ENCODE data around the gene PDE7B.

Gene PDE7B

DNA sequence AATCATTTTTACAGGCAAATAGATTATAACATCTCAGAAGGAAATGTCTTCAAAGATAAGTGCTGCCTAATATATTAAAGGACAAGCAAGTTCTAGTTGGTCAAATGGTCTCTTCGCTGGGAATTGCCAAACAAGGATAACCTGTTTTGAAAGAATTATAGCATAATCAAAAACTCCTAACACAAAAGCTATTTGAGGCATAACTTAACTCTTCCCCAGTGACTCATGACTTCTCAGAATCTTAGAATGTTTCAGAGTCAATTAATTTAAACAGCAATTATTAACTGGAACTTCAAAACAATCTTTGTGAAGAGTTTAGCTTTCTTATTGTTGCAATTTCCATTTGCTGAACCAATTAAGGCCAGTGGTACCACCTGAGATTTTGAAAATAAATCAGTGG, 272.0 kb downstream of the PDE7B start:
- TF ChIP-seq, protein P1, sequence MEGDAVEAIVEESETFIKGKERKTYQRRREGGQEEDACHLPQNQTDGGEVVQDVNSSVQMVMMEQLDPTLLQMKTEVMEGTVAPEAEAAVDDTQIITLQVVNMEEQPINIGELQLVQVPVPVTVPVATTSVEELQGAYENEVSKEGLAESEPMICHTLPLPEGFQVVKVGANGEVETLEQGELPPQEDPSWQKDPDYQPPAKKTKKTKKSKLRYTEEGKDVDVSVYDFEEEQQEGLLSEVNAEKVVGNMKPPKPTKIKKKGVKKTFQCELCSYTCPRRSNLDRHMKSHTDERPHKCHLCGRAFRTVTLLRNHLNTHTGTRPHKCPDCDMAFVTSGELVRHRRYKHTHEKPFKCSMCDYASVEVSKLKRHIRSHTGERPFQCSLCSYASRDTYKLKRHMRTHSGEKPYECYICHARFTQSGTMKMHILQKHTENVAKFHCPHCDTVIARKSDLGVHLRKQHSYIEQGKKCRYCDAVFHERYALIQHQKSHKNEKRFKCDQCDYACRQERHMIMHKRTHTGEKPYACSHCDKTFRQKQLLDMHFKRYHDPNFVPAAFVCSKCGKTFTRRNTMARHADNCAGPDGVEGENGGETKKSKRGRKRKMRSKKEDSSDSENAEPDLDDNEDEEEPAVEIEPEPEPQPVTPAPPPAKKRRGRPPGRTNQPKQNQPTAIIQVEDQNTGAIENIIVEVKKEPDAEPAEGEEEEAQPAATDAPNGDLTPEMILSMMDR (conservative IDR thresholded peaks at IDR 0.05; ENCODE audit: low read depth, low read length), result no peak
- peak; percentile 53 for DNase-seq (ENCODE audit: low read depth)
- no peak overlapping the region for H3K4me3 ChIP-seq (ENCODE audit: low read depth, low read length)

DNA sequence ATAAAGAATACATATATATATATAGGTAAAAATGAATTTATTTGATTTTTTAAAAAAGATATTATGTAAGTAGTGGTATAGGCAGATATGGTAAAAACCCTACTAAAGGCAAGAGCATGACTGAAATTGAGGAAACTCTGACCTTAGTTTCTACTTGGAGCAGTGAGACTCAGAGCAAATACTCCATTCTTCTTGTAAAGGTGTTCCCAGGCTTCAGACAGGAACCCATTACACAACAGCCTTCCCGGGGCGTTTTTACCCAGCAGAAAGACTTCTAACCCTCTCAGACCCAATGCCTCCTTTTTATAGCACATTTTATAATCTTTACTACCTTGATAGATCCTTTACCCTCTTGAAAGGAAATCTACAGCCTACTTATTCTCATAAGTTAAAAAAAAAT, 274.1 kb downstream of the PDE7B start:
- DNase-seq (ENCODE audit: low read depth), result no peak
- no peak overlapping the region for H3K4me3 ChIP-seq (ENCODE audit: low read depth, low read length)
- TF ChIP-seq, protein P1 (conservative IDR thresholded peaks at IDR 0.05; ENCODE audit: low read depth, low read length), result no peak

DNA sequence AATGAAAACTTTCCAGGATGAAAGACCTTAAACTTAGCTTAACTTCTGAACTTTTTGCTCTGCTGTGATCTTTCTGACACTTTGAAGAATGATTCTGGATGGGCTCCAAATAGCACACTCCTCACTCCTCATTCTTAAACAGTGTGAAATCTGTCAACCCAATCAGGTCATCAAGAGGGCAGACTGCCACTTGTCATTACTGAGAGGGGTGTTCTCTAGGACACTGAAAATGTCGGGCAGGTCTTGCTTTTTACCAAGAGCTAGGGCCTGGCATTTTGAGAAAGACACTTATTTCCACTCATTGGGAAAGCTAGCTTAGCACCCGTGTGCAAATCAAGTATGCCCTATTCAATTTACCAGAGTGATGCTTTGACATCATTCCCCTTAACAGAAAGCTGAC, 276.4 kb downstream of the PDE7B start:
- DNase-seq (ENCODE audit: low read depth), result no peak
- H3K4me3 ChIP-seq (ENCODE audit: low read depth, low read length), result no peak overlapping the region
- TF ChIP-seq, protein P1 (conservative IDR thresholded peaks at IDR 0.05; ENCODE audit: low read depth, low read length), result no peak

DNA sequence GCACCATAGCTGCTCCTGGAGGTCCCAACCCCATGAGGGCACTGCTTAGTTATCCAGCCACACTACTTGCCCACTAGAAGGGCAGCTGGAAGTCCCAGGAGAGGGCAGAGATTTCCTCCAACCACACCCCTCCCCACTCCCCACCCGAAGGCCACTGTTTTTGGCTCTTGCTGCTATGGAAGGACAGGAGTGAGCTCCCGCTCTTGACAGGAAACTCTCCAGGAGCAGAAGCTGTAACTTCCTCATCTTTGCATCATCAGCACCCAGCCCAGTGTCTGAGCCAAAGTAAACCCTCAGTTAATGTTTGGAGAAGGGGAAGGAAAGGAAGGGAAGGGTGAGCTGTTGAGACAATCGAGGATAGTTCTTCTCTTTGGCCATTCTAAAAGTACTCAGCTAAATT, 277.9 kb downstream of the PDE7B start:
- no peak overlapping the region for H3K4me3 ChIP-seq (ENCODE audit: low read depth, low read length)
- TF ChIP-seq, protein P1 (conservative IDR thresholded peaks at IDR 0.05; ENCODE audit: low read depth, low read length), result no peak
- peak; percentile 33 for DNase-seq (ENCODE audit: low read depth)

DNA sequence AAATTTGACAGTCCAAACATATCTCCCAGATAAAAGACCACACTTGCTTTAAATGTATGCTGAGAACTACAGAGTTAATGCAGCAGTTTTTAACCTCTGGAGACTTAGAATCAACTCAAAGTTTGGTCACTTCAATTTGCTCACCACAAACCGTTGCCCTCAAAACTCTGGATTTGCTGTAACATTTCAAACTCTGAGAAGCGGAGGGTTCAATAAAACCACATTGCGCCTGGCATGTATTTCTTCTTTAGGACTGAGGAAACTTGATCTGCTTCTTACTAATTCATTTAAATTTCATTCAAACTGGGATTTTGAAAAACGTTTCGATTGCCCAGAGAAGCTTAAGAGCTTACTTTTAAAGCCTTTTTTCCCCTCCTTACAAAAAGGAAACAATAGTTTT, 282.8 kb downstream of the PDE7B start:
- H3K4me3 ChIP-seq (ENCODE audit: low read depth, low read length), result no peak overlapping the region
- TF ChIP-seq, protein P1 (conservative IDR thresholded peaks at IDR 0.05; ENCODE audit: low read depth, low read length), result no peak
- DNase-seq (ENCODE audit: low read depth), result no peak

DNA sequence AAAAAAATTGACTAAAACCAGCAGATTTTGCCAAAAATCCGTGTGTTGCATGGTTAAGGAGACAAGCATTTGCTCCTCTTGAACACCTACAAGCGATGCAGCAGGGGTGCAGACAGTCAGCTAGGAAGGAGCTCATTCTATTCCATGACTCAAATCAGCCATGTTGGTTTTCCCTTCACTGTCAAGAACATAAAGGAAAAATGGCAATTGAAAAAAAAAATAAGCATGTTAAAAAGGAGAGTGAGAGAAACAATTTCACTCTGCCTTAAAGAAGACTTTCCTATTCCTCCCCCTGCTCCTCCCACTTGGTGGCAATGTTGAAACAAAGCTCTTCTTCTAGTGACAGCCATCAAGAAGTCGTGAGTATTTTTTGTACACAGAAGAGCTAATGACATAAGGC, 283.2 kb downstream of the PDE7B start:
- H3K4me3 ChIP-seq (ENCODE audit: low read depth, low read length), result no peak overlapping the region
- TF ChIP-seq, protein P1 (conservative IDR thresholded peaks at IDR 0.05; ENCODE audit: low read depth, low read length), result no peak
- no peak for DNase-seq (ENCODE audit: low read depth)

DNA sequence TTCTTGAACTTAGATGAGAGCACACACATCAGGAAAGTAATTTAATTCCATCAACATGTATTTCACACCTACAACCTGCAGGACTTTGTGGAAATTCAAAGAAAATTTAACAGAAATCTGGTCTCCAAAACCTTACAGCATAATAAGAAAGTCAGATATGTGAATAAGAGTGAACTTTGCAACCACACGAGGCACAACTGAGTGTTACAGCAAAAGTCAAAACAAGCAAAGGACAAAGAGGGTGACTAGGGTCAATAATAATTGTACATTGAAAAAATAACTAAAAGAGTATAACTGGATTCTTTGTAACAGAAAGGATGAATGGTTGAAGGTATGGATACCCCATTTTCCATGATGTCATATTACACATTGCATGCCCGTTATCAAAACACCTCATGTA, 284.8 kb downstream of the PDE7B start:
- H3K4me3 ChIP-seq (ENCODE audit: low read depth, low read length), result no peak overlapping the region
- no peak for DNase-seq (ENCODE audit: low read depth)

More for the DNA sequence above, 284.8 kb downstream of the PDE7B start:
- TF ChIP-seq, protein P1 (conservative IDR thresholded peaks at IDR 0.05; ENCODE audit: low read depth, low read length), result no peak
